Right renal cortex interstitium (tissue), 3 donors: Measurements from ENCODE around the gene ABLIM3. TPM values are rescaled to one million over a fixed set of nuclear protein-coding genes. Genes with fewer than 3 reads are reported as not detected.

Experiments
- DNase-seq, 3 donors: peaks; one replicate each; pipeline ENCODE4 v3.0.0-alpha.2; 2013; ENCODE audit warnings: low read depth in 3 of 3, low spot score in 2 of 3
- polyA plus RNA-seq, 3 donors: library from polyadenylated mRNA; unstranded; fragments of 120-200 nt; gene quantifications; one replicate each; pipeline ENCODE4 v1.2.1, GENCODE V29; 2013; ENCODE audit not compliant: insufficient read length in 3 of 3

The ABLIM3 gene
- polyA plus RNA-seq, 3 donors, result 0.82 to 1.5 (median 1.1) TPM

GRCh38 chr5:149301049-149301743 lies 159.9 kb downstream of the ABLIM3 start:
- DNase-seq, result no peak

- DNase-seq, result no peak
Measured at GRCh38 chr5:149301744-149302380, 160.6 kb downstream of the ABLIM3 start.

- DNase-seq, result no peak
Measured at GRCh38 chr5:149302641-149303040, 161.3 kb downstream of the ABLIM3 start.

- no peak for DNase-seq
Measured at GRCh38 chr5:149303210-149303609, 161.9 kb downstream of the ABLIM3 start.

- DNase-seq, result no peak
Measured at GRCh38 chr5:149304195-149305078, 163.1 kb downstream of the ABLIM3 start.

GRCh38 chr5:149309354-149309753 lies 168.1 kb downstream of the ABLIM3 start:
- DNase-seq, result no peak

Other genes with a start within 250 kb of the ABLIM3 start
- under 1 TPM; 0.75 to 0.88 (median 0.80) TPM for gene SH3TC2, start 78.4 kb upstream of the ABLIM3 start, polyA plus RNA-seq
- 10 to 100 TPM; 17.3 to 18.4 (median 18.3) TPM for gene AFAP1L1, start 130.4 kb downstream of the ABLIM3 start, polyA plus RNA-seq
- gene GRPEL2, start 204.0 kb downstream of the ABLIM3 start, polyA plus RNA-seq, result 10 to 100 TPM; 17.4 to 18.2 (median 18.1) TPM
- 10 to 100 TPM; 16.0 to 17.4 (median 16.8) TPM for gene PCYOX1L, start 216.6 kb downstream of the ABLIM3 start, polyA plus RNA-seq
- 1 to 10 TPM in 2 of 3 donors, under 1 TPM in 1; 0.69 to 1.6 (median 1.3) TPM for gene IL17B, start 237.8 kb downstream of the ABLIM3 start, polyA plus RNA-seq